Bronchial epithelial cell (primary cell): Measurements from ENCODE around the gene CFAP69. TPM values are rescaled to one million over a fixed set of nuclear protein-coding genes. Genes with fewer than 3 reads are reported as not detected.

Experiments used
- DNase-seq: peaks from one replicate; pipeline ENCODE4 v3.0.0-alpha.2; 2010; ENCODE audit warnings: low read depth
- FAIRE-seq: peaks from 2 replicates; lab custom pipeline; 2011; peaks lifted over from hg19 to GRCh38; lab: Jason Lieb, UNC
- H3K27me3 ChIP-seq: 2 replicates; pipeline ENCODE4 v1.5.1; 2011; ENCODE audit warnings: low read length; ENCODE audit not compliant: control insufficient read depth, insufficient read depth
- H3K36me3 ChIP-seq: 2 replicates; pipeline ENCODE4 v1.5.1; 2011; ENCODE audit warnings: low read length; ENCODE audit not compliant: control insufficient read depth, insufficient read depth
- H3K4me3 ChIP-seq: 2 replicates; pipeline ENCODE4 v1.5.1; 2011; ENCODE audit warnings: mild to moderate bottlenecking, low read depth, low read length, control low read depth
- CTCF ChIP-seq: IDR thresholded peaks from 2 replicates; pipeline ENCODE4 v1.5.1; 2011; ENCODE audit warnings: mild to moderate bottlenecking, moderate library complexity, low read length, control low read depth, inconsistent platforms; ENCODE audit not compliant: insufficient read depth, severe bottlenecking
- total RNA-seq: library from RNA; depleted of rRNA; stranded (reverse); fragments of >200 nt; gene quantifications from 2 replicates; pipeline ENCODE4 v1.2.1, GENCODE V29; 2014

The CFAP69 gene
- total RNA-seq, 1 donor from 2014 or later, result 0.53 TPM

GRCh38 chr7:90272242-90272641 lies 27.3 kb downstream of the CFAP69 start:
- no peaks in the 10 kb centered on the region for H3K27me3 ChIP-seq
- TF ChIP-seq CTCF, result no peak
- H3K4me3 ChIP-seq, result no peak overlapping the region
- DNase-seq, result no peak
- H3K36me3 ChIP-seq, result no peaks in the 10 kb centered on the region
- FAIRE-seq, result no peak

GRCh38 chr7:90274161-90274560 lies 29.2 kb downstream of the CFAP69 start:
- no peaks in the 10 kb centered on the region for H3K27me3 ChIP-seq
- FAIRE-seq (no peak), DNase-seq (no peak)
- no peaks in the 10 kb centered on the region for H3K36me3 ChIP-seq
- TF ChIP-seq CTCF, result no peak
- H3K4me3 ChIP-seq, result no peak overlapping the region

DNA sequence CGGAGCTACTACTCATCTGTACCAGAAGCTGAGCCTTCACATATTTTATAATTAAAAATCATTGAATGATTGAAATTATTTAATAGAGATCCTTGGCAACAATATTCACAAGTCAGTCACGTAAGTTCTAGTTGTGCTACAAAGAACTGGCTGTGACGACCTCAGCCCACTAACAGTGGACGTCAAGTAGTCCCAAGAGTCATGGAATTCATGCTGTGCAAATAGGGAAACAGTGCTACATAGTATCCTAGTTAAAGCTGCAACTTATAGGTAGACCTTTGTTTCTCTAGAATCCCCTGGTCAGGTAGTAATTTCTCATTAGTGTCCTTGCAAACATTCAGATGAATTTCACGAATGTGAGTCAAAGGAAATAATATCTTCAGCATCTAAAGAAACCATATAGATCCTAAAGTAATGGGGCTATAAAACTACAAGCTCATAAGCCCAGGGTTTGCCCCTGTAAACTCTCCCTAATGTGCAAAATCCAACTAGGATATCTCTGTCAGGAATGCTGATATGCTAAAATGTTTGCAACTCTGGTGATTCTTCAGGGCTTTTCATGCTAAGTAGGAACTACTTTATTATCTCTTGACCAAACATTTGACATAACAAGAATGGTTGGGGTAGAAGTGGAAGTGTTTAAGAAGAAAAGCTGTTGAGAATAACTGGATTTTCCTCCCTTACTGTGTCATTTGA lies 31.2 kb downstream of the CFAP69 start:
- TF ChIP-seq CTCF, result no peak
- no peak overlapping the region for H3K4me3 ChIP-seq
- no peaks in the 10 kb centered on the region for H3K27me3 ChIP-seq
- FAIRE-seq (no peak), DNase-seq (no peak)
- H3K36me3 ChIP-seq, result no peaks in the 10 kb centered on the region

GRCh38 chr7:90288154-90288553 lies 43.2 kb downstream of the CFAP69 start:
- no peak for TF ChIP-seq CTCF
- no peak overlapping the region for H3K4me3 ChIP-seq
- FAIRE-seq (no peak), DNase-seq (no peak)
- H3K36me3 ChIP-seq, result no peaks in the 10 kb centered on the region
- no peaks in the 10 kb centered on the region for H3K27me3 ChIP-seq

DNA sequence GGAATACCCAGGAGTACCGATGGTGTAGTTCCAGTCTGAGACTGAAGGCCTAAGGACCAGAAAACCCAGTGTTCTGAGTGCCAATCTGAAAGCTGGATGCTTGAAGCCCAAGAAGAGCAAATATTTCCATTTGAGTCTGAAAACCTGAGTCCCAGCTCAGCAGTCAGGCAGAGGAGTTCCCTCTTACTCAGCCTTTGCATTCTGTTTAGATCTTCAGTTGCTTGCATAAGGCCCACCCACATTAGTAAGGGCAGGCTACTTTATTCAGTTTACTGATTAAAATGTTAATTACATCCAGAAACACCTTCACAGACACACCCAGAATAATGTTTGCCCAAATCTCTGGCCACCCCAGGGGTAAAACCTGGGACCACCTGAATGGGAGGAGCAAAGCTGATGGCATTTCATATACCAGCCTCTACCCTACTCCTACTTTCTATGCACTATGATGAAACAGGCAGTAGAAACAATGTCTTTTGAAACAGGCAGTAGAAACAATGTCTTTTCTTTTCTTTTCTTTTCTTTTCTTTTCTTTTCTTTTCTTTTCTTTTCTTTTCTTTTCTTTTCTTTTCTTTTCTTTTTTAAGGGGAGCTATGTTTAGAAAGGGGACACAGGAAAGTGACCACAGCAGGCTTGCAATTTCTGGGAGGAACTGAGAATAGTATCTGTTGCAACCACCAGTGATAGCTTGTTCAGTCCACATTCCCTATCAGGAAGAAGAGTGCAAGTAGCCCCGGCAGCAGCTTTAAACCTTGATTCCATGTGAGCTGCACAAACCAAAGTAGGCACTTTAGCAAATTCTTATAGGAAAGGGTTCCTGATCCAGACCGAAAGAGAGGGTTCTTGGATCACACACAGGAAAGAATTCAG lies 45.5 kb downstream of the CFAP69 start:
- no peak for DNase-seq
- Histone ChIP-seq H3K4me3 (no peak overlapping the region), H3K27me3 (no peaks in the 10 kb centered on the region), H3K36me3 (no peaks in the 10 kb centered on the region)
- TF ChIP-seq CTCF, result no peak
- no peak for FAIRE-seq
